Caco-2 (cell line): ENCODE measurements around the gene USP27X. TPM values are rescaled to one million over a fixed set of nuclear protein-coding genes. Genes with fewer than 3 reads are reported as not detected.

Experiments used
- BruUV-seq: library from RNA; stranded (reverse); fragments of 400-500 nt; replicated peaks from 2 replicates; lab custom pipeline; 2021; lab: Mats Ljungman, UMichigan
- CTCF ChIA-PET: fragments of 300-600 bp; sonication (Branson Sonifier 250); formaldehyde crosslinking; loops from one replicate; lab custom pipeline; 2022; ENCODE audit warnings: antibody characterized with exemption; lab: Charles Lee
- POLR2A ChIA-PET: fragments of 300-600 bp; sonication (Branson Sonifier 250); formaldehyde crosslinking; loops from one replicate; lab custom pipeline; 2022; ENCODE audit warnings: antibody characterized with exemption; lab: Charles Lee
- DNase-seq, 2 experiments: peaks; one replicate each; pipeline versions ENCODE4 v3.0.0 to v3.0.0-alpha.2; 2020 to 2022
- H3K27me3 ChIP-seq: replicated peaks from 2 replicates; pipeline ENCODE4 v1.6.0; 2011; ENCODE audit warnings: low read length; ENCODE audit not compliant: control insufficient read depth, insufficient read depth
- H3K36me3 ChIP-seq: 2 replicates; pipeline ENCODE4 v1.5.1; 2011; ENCODE audit warnings: low read length; ENCODE audit not compliant: control insufficient read depth, insufficient read depth
- H3K4me1 ChIP-seq: fragments of 250-450 bp; sonication (Bioruptor Pico); 2 replicates; pipeline ENCODE4 v1.5.1; 2020; ENCODE audit warnings: mild to moderate bottlenecking
- H3K4me3 ChIP-seq: 2 replicates; pipeline ENCODE4 v1.5.1; 2011; ENCODE audit warnings: low read depth, mild to moderate bottlenecking, control low read depth, low read length
- H3K9me3 ChIP-seq: fragments of 250-450 bp; sonication (Bioruptor Pico); 2 replicates; pipeline ENCODE4 v1.5.1; 2020; ENCODE audit warnings: mild to moderate bottlenecking, moderate library complexity
- H3K27ac Mint-ChIP-seq: one replicate; pipeline ENCODE4 v1.8.0; 2022; ENCODE audit warnings: mixed read lengths; ENCODE audit not compliant: unreplicated experiment
- H3K27me3 Mint-ChIP-seq: one replicate; pipeline ENCODE4 v1.8.0; 2022; ENCODE audit warnings: mixed read lengths; ENCODE audit not compliant: insufficient read depth, unreplicated experiment
- H3K36me3 Mint-ChIP-seq: one replicate; pipeline ENCODE4 v1.8.0; 2022; ENCODE audit warnings: mild to moderate bottlenecking, mixed read lengths; ENCODE audit not compliant: insufficient read depth, unreplicated experiment
- H3K4me1 Mint-ChIP-seq: one replicate; pipeline ENCODE4 v1.8.0; 2022; ENCODE audit warnings: low read depth, mixed read lengths; ENCODE audit not compliant: unreplicated experiment
- H3K4me3 Mint-ChIP-seq: one replicate; pipeline ENCODE4 v1.8.0; 2022; ENCODE audit warnings: mild to moderate bottlenecking, moderate library complexity, mixed read lengths; ENCODE audit not compliant: unreplicated experiment
- H3K9me3 Mint-ChIP-seq: one replicate; pipeline ENCODE4 v1.8.0; 2022; ENCODE audit warnings: mixed read lengths; ENCODE audit not compliant: unreplicated experiment
- CTCF ChIP-seq, 2 experiments: fragments of 200-600 bp in 1 of 2; IDR thresholded peaks; 1 replicate in 1 of 2; 2 replicates in 1 of 2; pipeline versions ENCODE4 v1.5.1 to v1.8.0; 2011 to 2022; ENCODE audit warnings: antibody characterized with exemption in 1 of 2, control low read depth in 1 of 2, inconsistent platforms in 1 of 2, low read depth in 1 of 2, low read length in 1 of 2, mild to moderate bottlenecking in 1 of 2, moderate library complexity in 1 of 2; ENCODE audit not compliant: insufficient read depth in 1 of 2, severe bottlenecking in 1 of 2, unreplicated experiment in 1 of 2
- intact Hi-C: fragments of 100-400 bp; cut with micrococcal nuclease; formaldehyde crosslinking; loops from one replicate; pipeline ENCODE4 v1.10.0; 2022; ENCODE audit not compliant: unreplicated experiment
- total RNA-seq: library from RNA; stranded (reverse); gene quantifications from 2 replicates; pipeline ENCODE4 v1.2.3, GENCODE V29; 2022

Gene USP27X
- total RNA-seq, 1 experiment from 2014 or later, result 13.5 TPM

DNA sequence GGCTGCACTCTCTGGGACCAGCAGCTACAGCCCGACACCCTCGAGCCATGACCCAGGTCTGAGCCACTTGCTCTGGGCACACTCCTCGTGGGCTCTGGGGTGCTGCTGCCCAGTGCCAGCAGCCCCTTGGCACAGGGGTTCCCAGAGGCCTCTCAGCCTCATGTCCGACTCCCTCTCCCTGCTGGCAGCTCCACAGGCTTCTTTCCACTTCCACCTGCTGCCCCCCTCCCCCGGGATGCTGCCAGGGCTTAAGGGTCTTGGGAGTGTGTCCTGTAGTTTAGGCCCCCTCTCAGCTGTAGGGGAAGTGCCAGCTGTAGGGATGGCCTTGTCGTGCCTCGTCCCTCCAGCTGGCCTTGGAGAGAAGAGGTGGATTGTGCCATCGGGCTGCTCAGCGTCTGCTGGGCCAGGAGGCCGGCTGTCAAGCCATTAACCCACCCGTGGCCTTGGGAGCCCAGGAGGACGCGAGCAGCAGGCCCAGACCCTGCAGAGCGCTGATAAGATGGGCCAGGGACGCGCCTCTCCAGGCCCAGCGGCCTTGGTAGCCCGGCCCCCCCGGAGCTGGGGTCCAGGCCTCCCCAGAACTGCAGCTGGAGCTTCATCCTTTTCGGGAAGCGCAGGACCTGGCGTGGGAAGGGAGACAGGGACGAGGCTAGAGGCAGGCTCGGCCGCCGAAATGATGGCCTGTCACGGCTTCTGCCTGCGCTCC lies 1.0 kb upstream of the USP27X start:
- H3K4me1 ChIP-seq, result peaks cover 33% of the 10 kb centered on the region
- H3K9me3 ChIP-seq, result no peaks in the 10 kb centered on the region
- Mint-ChIP-seq H3K36me3 (peaks cover 6% of the 10 kb centered on the region), H3K27me3 (no peaks in the 10 kb centered on the region), H3K9me3 (no peaks in the 10 kb centered on the region), H3K4me1 (peaks cover 8% of the 10 kb centered on the region), H3K4me3 (peak overlapping the region; percentile 84), H3K27ac (peak overlapping the region; percentile 66)
- no peaks in the 10 kb centered on the region for H3K27me3 ChIP-seq
- no peak for DNase-seq
- TSS peak; percentile 43 for BruUV-seq
- intact Hi-C loops, result loop anchor here (2.0 kb wide), 1 partner anchor 45 kb away; the partner anchor contains the start of gene CLCN5
- CTCF ChIA-PET, result interaction anchor here (0.6 to 2.5 kb wide), 3 partner anchors 18 to 39 kb away, joined by 3 to 18 read pairs (median 17); no protein-coding TSS in a partner anchor
- no peak for TF ChIP-seq CTCF (IDR thresholded peaks at IDR 0.05; ENCODE audit: insufficient read depth in 1 of 2, low read depth in 1 of 2, low read length in 1 of 2, severe bottlenecking in 1 of 2, unreplicated experiment in 1 of 2)
- H3K4me3 ChIP-seq, result peak overlapping the region; percentile 73; the same call in 1 of the 2 replicates
- POLR2A ChIA-PET, result no interaction called here
- no peaks in the 10 kb centered on the region; the same call in 1 of the 2 replicates for H3K36me3 ChIP-seq

DNA sequence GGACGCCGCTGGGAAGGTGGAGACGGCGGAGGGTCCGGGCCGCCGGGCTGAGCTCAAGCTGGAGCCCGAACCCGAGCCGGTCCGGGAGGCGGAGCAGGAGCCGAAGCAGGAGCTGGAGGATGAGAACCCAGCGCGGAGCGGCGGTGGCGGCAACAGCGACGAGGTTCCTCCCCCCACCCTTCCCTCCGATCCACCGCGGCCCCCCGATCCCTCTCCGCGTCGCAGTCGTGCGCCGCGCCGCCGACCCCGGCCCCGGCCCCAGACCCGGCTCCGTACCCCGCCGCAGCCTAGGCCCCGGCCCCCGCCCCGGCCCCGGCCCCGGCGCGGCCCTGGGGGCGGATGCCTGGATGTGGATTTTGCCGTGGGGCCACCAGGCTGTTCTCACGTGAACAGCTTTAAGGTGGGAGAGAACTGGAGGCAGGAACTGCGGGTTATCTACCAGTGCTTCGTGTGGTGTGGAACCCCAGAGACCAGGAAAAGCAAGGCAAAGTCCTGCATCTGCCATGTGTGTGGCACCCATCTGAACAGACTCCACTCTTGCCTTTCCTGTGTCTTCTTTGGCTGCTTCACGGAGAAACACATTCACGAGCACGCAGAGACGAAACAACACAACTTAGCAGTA lies 483 bp downstream of the USP27X start:
- Mint-ChIP-seq H3K4me3 (peak overlapping the region; percentile 84), H3K36me3 (peaks cover 11% of the 10 kb centered on the region), H3K4me1 (peaks cover 15% of the 10 kb centered on the region), H3K27me3 (no peaks in the 10 kb centered on the region), H3K9me3 (no peaks in the 10 kb centered on the region), H3K27ac (peak overlapping the region; percentile 66)
- ChIA-PET CTCF (interaction anchor here (0.7 kb wide), 1 partner anchor 921 kb away, joined by 3 read pairs; no protein-coding TSS in a partner anchor), POLR2A (no interaction called here)
- Histone ChIP-seq H3K4me1 (peaks cover 35% of the 10 kb centered on the region), H3K36me3 (no peaks in the 10 kb centered on the region; the same call in 1 of the 2 replicates), H3K27me3 (no peaks in the 10 kb centered on the region), H3K4me3 (peak overlapping the region; percentile 73), H3K9me3 (no peaks in the 10 kb centered on the region)
- DNase-seq, result no peak
- intact Hi-C loops, result loop anchor here (1.0 to 2.0 kb wide), 2 partner anchors 43 to 202 kb away; partner anchors contain the start of gene CLCN5
- no peak for TF ChIP-seq CTCF (IDR thresholded peaks at IDR 0.05; ENCODE audit: insufficient read depth in 1 of 2, low read depth in 1 of 2, low read length in 1 of 2, severe bottlenecking in 1 of 2, unreplicated experiment in 1 of 2)
- no TSS peak for BruUV-seq

DNA sequence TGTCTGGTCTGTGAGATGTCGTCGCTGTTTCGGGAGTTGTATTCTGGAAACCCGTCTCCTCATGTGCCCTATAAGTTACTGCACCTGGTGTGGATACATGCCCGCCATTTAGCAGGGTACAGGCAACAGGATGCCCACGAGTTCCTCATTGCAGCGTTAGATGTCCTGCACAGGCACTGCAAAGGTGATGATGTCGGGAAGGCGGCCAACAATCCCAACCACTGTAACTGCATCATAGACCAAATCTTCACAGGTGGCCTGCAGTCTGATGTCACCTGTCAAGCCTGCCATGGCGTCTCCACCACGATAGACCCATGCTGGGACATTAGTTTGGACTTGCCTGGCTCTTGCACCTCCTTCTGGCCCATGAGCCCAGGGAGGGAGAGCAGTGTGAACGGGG lies 1.4 kb downstream of the USP27X start:
- no peak overlapping the region for H3K27ac Mint-ChIP-seq
- no TSS peak for BruUV-seq
- TF ChIP-seq CTCF (IDR thresholded peaks at IDR 0.05; ENCODE audit: insufficient read depth in 1 of 2, low read depth in 1 of 2, low read length in 1 of 2, severe bottlenecking in 1 of 2, unreplicated experiment in 1 of 2), result no peak
- H3K4me3 Mint-ChIP-seq, result peak overlapping the region; percentile 84
- H3K4me1 Mint-ChIP-seq, result peaks cover 15% of the 10 kb centered on the region
- intact Hi-C loops, result no loop called here
- peaks cover 11% of the 10 kb centered on the region for H3K36me3 Mint-ChIP-seq
- ChIA-PET CTCF (no interaction called here), POLR2A (no interaction called here)
- peaks cover 35% of the 10 kb centered on the region for H3K4me1 ChIP-seq
- no peaks in the 10 kb centered on the region for H3K9me3 ChIP-seq
- no peaks in the 10 kb centered on the region for H3K27me3 Mint-ChIP-seq
- no peaks in the 10 kb centered on the region for H3K9me3 Mint-ChIP-seq
- H3K36me3 ChIP-seq, result no peaks in the 10 kb centered on the region; the same call in 1 of the 2 replicates
- DNase-seq, result no peak
- no peaks in the 10 kb centered on the region for H3K27me3 ChIP-seq
- peak overlapping the region; percentile 73 for H3K4me3 ChIP-seq
